NCI-H1092 treated with DMSO at 0.1 percent for 48 hours (cell line): ENCODE measurements around the gene ZNF420.
A peak's percentile ranks its signal among the peaks of the same experiment; 100 is the strongest.

Experiments used
- DNase-seq: peaks from one replicate; lab custom pipeline; 2025; lab: John Stamatoyannopoulos, UW

The ZNF420 gene

GRCh38 chr19:37148214-37148613 lies 70.0 kb downstream of the ZNF420 start:
- DNase-seq: no peak

- no peak for DNase-seq
These were observed 81.9 kb downstream of the ZNF420 start for GRCh38 chr19:37160153-37160552.

GRCh38 chr19:37165635-37166034 lies 87.4 kb downstream of the ZNF420 start:
- DNase-seq: no peak

GRCh38 chr19:37172368-37173366 lies 94.4 kb downstream of the ZNF420 start, which contains the start of gene ZNF585A:
TSS of gene ZNF585A (minus strand) at chr19:37172695. CDS start at chr19:37169910, 2,785 bp downstream.
- DNase-seq: peak; percentile 95
